HG02981 (cell line): ENCODE measurements around the gene LDLRAD4.
"Not testable (repeated sequence)": the region's sequence is repeated elsewhere in the genome, so short reads cannot be mapped to it uniquely, and the experiment has no call there.

Source experiments
- ATAC-seq: cut with Tn5 transposase; IDR thresholded peaks from one replicate; pipeline ENCODE4 v1.9.1; 2021; ENCODE audit warnings: mild to moderate bottlenecking, moderate library complexity; ENCODE audit not compliant: unreplicated experiment

Gene LDLRAD4

GRCh38 chr18:13324880-13325279 is 106.3 kb downstream of the LDLRAD4 start:
- no peak for ATAC-seq

DNA sequence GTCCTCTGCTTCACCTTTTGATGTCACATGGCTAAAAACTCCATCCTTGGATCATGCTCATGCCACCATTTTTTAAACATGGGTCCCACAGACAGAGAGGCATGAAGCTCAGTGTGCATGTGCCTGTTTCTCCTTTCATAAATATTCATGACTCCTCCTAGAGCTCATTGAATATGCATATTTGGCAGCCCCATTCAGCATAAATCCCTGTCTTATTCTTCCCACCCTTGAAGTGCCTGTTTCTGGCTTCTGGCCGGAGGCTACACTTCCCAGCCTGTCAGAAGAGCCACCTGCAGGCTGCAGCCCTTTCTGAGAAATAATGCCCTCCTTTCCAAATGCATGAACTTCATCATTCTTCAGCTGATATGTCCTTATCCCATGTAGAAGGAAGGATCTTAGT is 109.7 kb downstream of the LDLRAD4 start:
- no peak for ATAC-seq

GRCh38 chr18:13330996-13331395 is 112.4 kb downstream of the LDLRAD4 start:
- ATAC-seq: no peak

DNA sequence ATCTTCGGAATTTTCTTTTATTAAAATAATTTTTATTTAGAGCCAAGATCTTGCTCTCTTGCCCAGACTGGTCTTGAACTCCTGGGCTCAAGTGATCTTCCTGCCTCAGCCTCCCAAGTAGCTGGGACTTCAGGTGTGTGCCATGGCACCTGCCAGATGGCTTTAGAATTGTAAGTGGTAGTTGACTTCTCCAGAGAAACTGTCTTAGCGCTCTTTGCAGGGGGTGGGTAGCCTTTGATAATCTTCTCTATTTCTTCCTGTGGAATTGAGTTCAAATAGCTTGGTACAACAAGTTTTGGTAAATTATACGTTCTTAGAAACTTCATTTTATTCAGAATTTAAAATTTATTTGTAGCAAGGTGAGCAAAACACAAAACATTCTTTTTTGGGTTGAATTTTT is 113.3 kb downstream of the LDLRAD4 start:
- no peak for ATAC-seq

- ATAC-seq: no peak
Observed at GRCh38 chr18:13332874-13333273, 114.3 kb downstream of the LDLRAD4 start.

- ATAC-seq: no peak
Observed at GRCh38 chr18:13335903-13336302, 117.3 kb downstream of the LDLRAD4 start.

GRCh38 chr18:13336841-13337240 is 118.3 kb downstream of the LDLRAD4 start:
- no peak for ATAC-seq

- ATAC-seq: no peak
Observed at GRCh38 chr18:13337369-13337768, 118.8 kb downstream of the LDLRAD4 start.

DNA sequence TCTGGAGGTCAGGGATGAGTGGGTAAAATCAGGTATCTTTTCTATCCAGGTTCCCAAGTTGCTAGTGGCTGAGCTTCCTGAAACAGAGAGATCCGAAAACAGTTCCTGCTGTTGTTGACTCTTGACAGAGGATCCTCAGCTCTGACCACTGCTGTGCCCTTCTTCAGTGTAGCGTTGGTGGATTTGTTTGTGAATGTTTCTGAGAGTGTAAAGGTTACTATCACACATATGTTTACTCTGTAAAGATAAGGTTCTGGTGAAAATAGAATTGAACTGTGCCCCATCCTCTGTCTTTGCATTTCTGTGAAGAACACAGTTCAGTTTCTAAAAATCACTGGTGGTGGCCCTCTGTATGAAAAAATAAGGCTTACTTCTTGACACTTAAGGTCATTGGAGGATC is 119.8 kb downstream of the LDLRAD4 start:
- ATAC-seq: no peak

DNA sequence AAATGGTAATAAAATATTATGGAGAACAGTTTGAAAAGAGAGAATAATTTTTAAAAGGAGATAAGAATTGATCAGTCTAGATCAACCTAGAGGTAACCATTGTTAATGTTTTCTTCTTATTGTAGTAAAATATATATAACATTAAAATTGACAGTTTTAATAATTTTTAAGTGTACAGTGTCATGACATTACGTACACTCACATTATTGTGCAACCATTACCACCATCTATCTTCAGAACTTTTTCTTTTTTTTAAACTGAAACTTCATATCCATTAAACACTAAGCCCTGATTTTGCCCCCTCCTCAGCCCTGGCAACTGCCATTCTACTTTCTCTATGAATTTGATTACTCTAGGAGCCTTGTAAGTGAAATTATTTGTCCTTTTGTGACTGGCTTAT is 121.1 kb downstream of the LDLRAD4 start:
- no peak for ATAC-seq

DNA sequence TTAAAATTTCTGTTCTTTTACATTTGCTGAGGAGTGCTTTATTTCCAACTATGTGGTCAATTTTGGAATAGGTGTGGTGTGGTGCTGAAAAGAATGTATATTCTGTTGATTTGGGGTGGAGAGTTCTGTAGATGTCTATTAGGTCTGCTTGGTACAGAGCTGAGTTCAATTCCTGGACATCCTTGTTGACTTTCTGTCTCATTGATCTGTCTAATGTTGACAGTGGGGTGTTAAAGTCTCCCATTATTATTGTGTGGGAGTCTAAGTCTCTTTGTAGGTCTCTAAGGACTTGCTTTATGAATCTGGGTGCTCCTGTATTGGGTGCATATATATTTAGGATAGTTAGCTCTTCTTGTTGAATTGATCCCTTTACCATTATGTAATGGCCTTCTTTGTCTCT is 127.9 kb downstream of the LDLRAD4 start:
- ATAC-seq: not testable (repeated sequence)

GRCh38 chr18:13353084-13353823 is 134.7 kb downstream of the LDLRAD4 start:
- no peak for ATAC-seq

DNA sequence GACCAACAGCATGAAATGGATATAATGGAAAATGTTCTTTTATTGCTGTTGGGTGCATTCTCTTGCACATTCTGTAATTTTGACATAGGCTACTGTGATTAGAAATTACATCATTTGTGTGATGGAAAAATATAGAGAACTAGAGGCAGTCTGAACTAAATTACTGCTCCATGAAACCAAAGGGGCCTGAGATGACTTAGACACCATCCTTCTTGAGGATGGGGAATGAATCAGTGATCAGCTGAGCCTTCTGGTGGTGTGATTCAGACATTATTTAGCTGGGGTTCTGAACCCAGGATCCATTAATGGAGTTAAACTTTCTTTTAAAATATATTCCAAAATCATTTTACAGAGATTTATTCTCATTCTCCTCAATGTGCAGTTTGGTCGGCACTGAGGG is 135.8 kb downstream of the LDLRAD4 start:
- no peak for ATAC-seq

DNA sequence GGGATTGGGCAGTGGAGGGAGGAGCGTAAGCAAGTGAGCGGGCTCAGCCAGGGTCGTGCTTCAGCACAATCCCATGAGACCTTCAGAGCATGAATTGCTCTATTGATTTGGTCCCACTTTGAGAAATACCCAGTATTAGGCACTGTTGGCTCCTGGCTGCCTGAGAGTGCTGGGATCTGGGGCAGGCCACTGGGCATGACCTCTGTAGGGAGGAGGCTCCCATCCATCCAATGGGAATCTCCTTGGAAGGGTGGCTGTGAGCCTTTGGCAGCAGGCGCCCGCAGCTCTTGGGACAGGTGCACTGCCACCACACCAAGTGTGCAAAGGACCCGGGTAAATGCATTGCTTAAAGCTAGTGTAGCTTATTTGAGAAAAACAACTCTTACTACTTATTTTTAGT is 137.5 kb downstream of the LDLRAD4 start:
- no peak for ATAC-seq

- no peak for ATAC-seq
Observed at GRCh38 chr18:13357289-13357688, 138.7 kb downstream of the LDLRAD4 start.

GRCh38 chr18:13359210-13359609 is 140.7 kb downstream of the LDLRAD4 start:
- no peak for ATAC-seq

DNA sequence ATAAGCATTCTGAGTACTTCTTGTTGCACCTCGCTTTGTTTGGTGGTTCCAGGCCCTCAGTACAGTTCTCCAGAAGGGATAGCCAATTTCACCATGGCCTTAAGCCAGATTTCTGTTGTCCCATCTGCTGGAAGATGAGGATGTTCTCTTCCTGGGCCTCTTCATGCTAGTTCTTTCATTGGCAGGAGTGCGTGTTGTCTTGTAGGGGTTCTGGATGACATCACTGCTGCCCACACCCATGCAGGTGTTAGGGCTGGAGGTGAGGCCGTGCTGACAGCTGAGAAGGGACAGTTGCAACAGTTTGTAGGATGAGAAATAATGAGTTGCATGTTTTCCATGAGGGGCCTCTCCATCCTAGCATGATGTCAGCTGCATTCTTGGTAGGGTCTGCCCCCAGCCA is 142.9 kb downstream of the LDLRAD4 start:
- ATAC-seq: no peak

DNA sequence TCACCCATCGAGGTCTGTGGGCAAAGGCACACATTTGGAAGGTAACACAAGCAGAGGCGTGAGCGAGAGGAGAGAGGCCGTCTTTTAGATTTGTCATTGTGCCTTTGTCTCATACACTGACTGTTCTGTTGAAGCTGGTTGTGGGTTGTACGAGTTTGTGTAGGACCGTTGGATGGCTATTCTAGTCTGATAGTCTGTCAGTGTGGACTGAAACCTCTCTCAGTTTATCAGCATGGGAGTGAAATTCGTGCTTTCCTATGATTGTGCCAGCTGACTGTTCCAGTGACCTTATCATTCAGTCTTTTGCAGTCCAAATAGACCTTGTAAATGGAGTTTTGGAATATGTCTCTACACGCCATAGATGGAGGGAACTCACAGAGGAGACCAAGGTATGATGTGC is 143.5 kb downstream of the LDLRAD4 start:
- no peak for ATAC-seq

GRCh38 chr18:13362607-13363006 is 144.0 kb downstream of the LDLRAD4 start:
- no peak for ATAC-seq

- no peak for ATAC-seq
Observed at GRCh38 chr18:13363359-13363758, 144.8 kb downstream of the LDLRAD4 start.

GRCh38 chr18:13364721-13365205 is 146.2 kb downstream of the LDLRAD4 start:
- ATAC-seq: no peak

GRCh38 chr18:13366131-13366530 is 147.6 kb downstream of the LDLRAD4 start:
- ATAC-seq: no peak

DNA sequence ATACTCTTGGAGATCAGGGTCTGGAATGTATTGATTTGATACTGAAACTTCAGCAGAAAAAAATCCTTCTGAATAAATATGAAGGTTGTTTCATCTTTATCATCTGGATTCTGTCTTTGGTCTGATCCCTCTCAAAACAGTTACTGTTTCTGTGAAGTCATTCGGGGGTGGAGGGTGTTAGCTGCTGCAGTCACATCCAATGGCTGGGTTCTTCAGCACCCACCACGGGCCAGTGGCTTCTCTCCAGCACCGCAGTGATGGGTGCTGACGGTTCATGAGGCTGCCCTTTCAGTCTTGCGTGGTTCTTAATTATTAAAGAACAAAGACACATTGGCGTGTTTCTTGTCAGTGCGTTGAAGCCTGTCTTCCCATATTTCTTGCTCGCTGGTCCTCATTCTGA is 148.0 kb downstream of the LDLRAD4 start:
- ATAC-seq: no peak
